H1 (cell line): Measurements from ENCODE around the gene UHRF2.

Experiments
- CHD2 ChIP-seq: IDR thresholded peaks from 2 replicates; pipeline ENCODE4 v1.6.1; 2012; ENCODE audit warnings: low read length, improper control_type of control experiment
- FOSL1 ChIP-seq: IDR thresholded peaks from 2 replicates; pipeline ENCODE4 v1.6.1; 2011; ENCODE audit warnings: mild to moderate bottlenecking, low read depth, low read length, moderate library complexity; ENCODE audit not compliant: insufficient read depth
- NRF1 ChIP-seq: IDR thresholded peaks from 2 replicates; pipeline ENCODE4 v1.6.1; 2011; ENCODE audit warnings: mild to moderate bottlenecking, low read depth, low read length, improper control_type of control experiment
- POLR2A ChIP-seq, 2 experiments: IDR thresholded peaks; 1 replicate in 1 of 2; 2 replicates in 1 of 2; pipeline ENCODE4 v1.6.1; 2011; ENCODE audit warnings: low read depth in 2 of 2, low read length in 2 of 2, mild to moderate bottlenecking in 2 of 2; ENCODE audit errors: control extremely low read depth in 1 of 2
- POLR2AphosphoS5 ChIP-seq: IDR thresholded peaks from 2 replicates; pipeline ENCODE4 v1.6.1; 2011; ENCODE audit warnings: low read depth, low read length
- TF ChIP-seq, protein P1 (sequence below), 3 experiments: IDR thresholded peaks; 1 replicate in 2 of 3; 2 replicates in 1 of 3; pipeline versions ENCODE4 v1.5.1 to v1.6.1; 2011; ENCODE audit warnings: low read length in 3 of 3, mild to moderate bottlenecking in 3 of 3, inconsistent platforms in 2 of 3, low read depth in 1 of 3, moderate library complexity in 1 of 3; ENCODE audit not compliant: insufficient read depth in 1 of 3; ENCODE audit errors: control extremely low read depth in 1 of 3

DNA sequence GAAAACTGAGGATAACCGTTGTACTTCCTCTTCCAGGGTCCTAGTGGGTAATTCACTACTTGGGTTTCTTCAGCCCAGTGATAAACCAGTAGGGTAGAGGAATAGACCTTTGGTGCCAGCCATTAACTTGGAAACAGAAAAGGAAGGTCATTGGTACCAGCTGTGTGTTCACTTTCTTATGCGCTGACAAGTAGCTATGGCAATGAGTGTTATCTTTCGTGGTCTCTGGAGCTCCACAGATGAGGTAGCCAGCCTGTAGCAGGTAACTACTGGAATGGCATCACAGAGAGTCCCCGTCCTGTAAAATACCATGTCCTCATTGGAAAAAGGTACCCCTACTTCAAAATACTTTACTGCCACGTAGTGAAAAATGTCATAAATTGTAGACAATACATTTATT is 2.3 kb downstream of the UHRF2 start:
- TF ChIP-seq CHD2 = no peak
- TF ChIP-seq, protein P1, sequence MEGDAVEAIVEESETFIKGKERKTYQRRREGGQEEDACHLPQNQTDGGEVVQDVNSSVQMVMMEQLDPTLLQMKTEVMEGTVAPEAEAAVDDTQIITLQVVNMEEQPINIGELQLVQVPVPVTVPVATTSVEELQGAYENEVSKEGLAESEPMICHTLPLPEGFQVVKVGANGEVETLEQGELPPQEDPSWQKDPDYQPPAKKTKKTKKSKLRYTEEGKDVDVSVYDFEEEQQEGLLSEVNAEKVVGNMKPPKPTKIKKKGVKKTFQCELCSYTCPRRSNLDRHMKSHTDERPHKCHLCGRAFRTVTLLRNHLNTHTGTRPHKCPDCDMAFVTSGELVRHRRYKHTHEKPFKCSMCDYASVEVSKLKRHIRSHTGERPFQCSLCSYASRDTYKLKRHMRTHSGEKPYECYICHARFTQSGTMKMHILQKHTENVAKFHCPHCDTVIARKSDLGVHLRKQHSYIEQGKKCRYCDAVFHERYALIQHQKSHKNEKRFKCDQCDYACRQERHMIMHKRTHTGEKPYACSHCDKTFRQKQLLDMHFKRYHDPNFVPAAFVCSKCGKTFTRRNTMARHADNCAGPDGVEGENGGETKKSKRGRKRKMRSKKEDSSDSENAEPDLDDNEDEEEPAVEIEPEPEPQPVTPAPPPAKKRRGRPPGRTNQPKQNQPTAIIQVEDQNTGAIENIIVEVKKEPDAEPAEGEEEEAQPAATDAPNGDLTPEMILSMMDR (IDR thresholded peaks at IDR 0.05; ENCODE audit: control extremely low read depth in 1 of 3, insufficient read depth in 1 of 3, low read depth in 1 of 3, low read length in 3 of 3) = no peak
- no peak for TF ChIP-seq NRF1
- TF ChIP-seq POLR2A (IDR thresholded peaks at IDR 0.05; ENCODE audit: control extremely low read depth in 1 of 2, low read depth in 2 of 2, low read length in 2 of 2) = no peak
- no peak for TF ChIP-seq FOSL1
- TF ChIP-seq POLR2AphosphoS5 = no peak
